ENCODE data around the gene RAB6B. TPM values are rescaled to one million over a fixed set of nuclear protein-coding genes. Genes with fewer than 3 reads are reported as not detected.

RAB6B gene
- polyA plus RNA-seq, 1 experiment, result 3.0 TPM

- no peaks in the 10 kb centered on the region for H3K36me3 ChIP-seq (ENCODE audit: control insufficient read depth, insufficient read depth, low read length)
- H3K27me3 ChIP-seq (ENCODE audit: control insufficient read depth, insufficient read depth, low read length), result peaks cover 36% of the 10 kb centered on the region
- ChIA-PET POLR2A (no interaction called here), CTCF (no interaction called here)
- no peak for TF ChIP-seq CTCF (IDR thresholded peaks at IDR 0.05; ENCODE audit: insufficient read depth, low read depth, low read length)
- no peak for DNase-seq (ENCODE audit: low read depth)
- H3K4me3 ChIP-seq (ENCODE audit: low read depth, low read length), result peak overlapping the region; percentile 51
These were observed 1.1 kb downstream of the RAB6B start for GRCh38 chr3:133894353-133895207.

GRCh38 chr3:133893683-133894352 lies 1.9 kb downstream of the RAB6B start:
- POLR2A ChIA-PET, result no interaction called here
- no peak for DNase-seq (ENCODE audit: low read depth)
- H3K4me3 ChIP-seq (ENCODE audit: low read depth, low read length), result no peak overlapping the region
- CTCF ChIA-PET, result no interaction called here
- peaks cover 35% of the 10 kb centered on the region for H3K27me3 ChIP-seq (ENCODE audit: control insufficient read depth, insufficient read depth, low read length)
- H3K36me3 ChIP-seq (ENCODE audit: control insufficient read depth, insufficient read depth, low read length), result no peaks in the 10 kb centered on the region
- no peak for TF ChIP-seq CTCF (IDR thresholded peaks at IDR 0.05; ENCODE audit: insufficient read depth, low read depth, low read length)

- Histone ChIP-seq H3K36me3 (ENCODE audit: control insufficient read depth, insufficient read depth, low read length) (no peaks in the 10 kb centered on the region), H3K27me3 (ENCODE audit: control insufficient read depth, insufficient read depth, low read length) (peaks cover 33% of the 10 kb centered on the region), H3K4me3 (ENCODE audit: low read depth, low read length) (no peak overlapping the region)
- ChIA-PET POLR2A (no interaction called here), CTCF (no interaction called here)
- TF ChIP-seq CTCF (IDR thresholded peaks at IDR 0.05; ENCODE audit: insufficient read depth, low read depth, low read length), result no peak
- no peak for DNase-seq (ENCODE audit: low read depth)
These were observed 3.0 kb downstream of the RAB6B start for GRCh38 chr3:133892541-133893231.

- ChIA-PET POLR2A (no interaction called here), CTCF (interaction anchor here (1.0 kb wide), 1 partner anchor 11 kb away, joined by 4 read pairs; no protein-coding TSS in a partner anchor)
- no peak for DNase-seq (ENCODE audit: low read depth)
These were observed 3.9 kb downstream of the RAB6B start for GRCh38 chr3:133891662-133892378.

More at GRCh38 chr3:133891662-133892378, 3.9 kb downstream of the RAB6B start:
- no peak overlapping the region for H3K4me3 ChIP-seq (ENCODE audit: low read depth, low read length)
- H3K27me3 ChIP-seq (ENCODE audit: control insufficient read depth, insufficient read depth, low read length), result peaks cover 27% of the 10 kb centered on the region
- H3K36me3 ChIP-seq (ENCODE audit: control insufficient read depth, insufficient read depth, low read length), result no peaks in the 10 kb centered on the region
- no peak for TF ChIP-seq CTCF (IDR thresholded peaks at IDR 0.05; ENCODE audit: insufficient read depth, low read depth, low read length)
